ENCODE measurements around the gene CACNA1D. TPM values are rescaled to one million over a fixed set of nuclear protein-coding genes. Genes with fewer than 3 reads are reported as not detected.

Gene CACNA1D
- total RNA-seq, 1 experiment from 2014 or later, result 1.1 TPM

DNA sequence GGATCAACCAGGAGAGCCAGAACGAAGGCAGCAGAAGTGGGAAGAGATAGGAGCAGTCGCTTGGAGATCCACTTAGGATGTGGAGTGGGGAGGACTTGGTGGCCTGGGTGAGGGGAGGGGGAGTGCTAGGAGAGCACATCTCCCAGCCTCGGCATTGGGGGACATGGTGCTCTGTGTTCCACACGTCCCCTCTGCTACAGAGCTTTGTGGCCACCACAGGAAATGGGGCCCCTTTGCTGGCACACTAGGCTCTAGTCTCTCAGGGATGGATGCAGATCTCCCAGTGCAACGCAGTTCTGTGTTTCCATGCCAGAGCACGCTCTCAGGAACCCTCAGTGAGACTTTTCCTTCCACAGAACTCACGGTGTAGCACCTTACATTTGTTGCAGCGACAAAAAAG, 283.1 kb downstream of the CACNA1D start:
- no peaks in the 10 kb centered on the region for H3K36me3 ChIP-seq (ENCODE audit: control insufficient read depth in 1 of 2, insufficient read depth in 2 of 2, low read length in 2 of 2)
- ChIA-PET CTCF (no interaction called here), RAD21 (ENCODE audit: low non-redundant PET in 1 of 2, low total read pairs in 2 of 2, uncharacterized antibody in 2 of 2, unreplicated experiment in 2 of 2) (no interaction called here), POLR2A (no interaction called here)
- no peaks in the 10 kb centered on the region for H3K79me2 ChIP-seq (ENCODE audit: insufficient read depth, low read length)
- no peaks in the 10 kb centered on the region for H3K4me1 ChIP-seq (ENCODE audit: control insufficient read depth in 1 of 2, insufficient read depth in 2 of 2, low read length in 2 of 2)
- H4K20me1 ChIP-seq (ENCODE audit: insufficient read depth), result no peaks in the 10 kb centered on the region
- no peak for ATAC-seq
- H3K4me2 ChIP-seq (ENCODE audit: low read length), result no peak overlapping the region
- no peak overlapping the region for H2AFZ ChIP-seq (ENCODE audit: low read depth, low read length, poor library complexity, severe bottlenecking)
- no peaks in the 10 kb centered on the region for H3K9me3 ChIP-seq (ENCODE audit: control insufficient read depth in 1 of 2, insufficient read depth in 1 of 2, low read depth in 1 of 2, low read length in 2 of 2)
- BruUV-seq (replicated peaks), result no TSS peak
- no peak for TF ChIP-seq SRF (IDR thresholded peaks at IDR 0.05; ENCODE audit: low read depth)
- no peak for TF ChIP-seq EZH2 (IDR thresholded peaks at IDR 0.05)
- TF ChIP-seq, protein P1, sequence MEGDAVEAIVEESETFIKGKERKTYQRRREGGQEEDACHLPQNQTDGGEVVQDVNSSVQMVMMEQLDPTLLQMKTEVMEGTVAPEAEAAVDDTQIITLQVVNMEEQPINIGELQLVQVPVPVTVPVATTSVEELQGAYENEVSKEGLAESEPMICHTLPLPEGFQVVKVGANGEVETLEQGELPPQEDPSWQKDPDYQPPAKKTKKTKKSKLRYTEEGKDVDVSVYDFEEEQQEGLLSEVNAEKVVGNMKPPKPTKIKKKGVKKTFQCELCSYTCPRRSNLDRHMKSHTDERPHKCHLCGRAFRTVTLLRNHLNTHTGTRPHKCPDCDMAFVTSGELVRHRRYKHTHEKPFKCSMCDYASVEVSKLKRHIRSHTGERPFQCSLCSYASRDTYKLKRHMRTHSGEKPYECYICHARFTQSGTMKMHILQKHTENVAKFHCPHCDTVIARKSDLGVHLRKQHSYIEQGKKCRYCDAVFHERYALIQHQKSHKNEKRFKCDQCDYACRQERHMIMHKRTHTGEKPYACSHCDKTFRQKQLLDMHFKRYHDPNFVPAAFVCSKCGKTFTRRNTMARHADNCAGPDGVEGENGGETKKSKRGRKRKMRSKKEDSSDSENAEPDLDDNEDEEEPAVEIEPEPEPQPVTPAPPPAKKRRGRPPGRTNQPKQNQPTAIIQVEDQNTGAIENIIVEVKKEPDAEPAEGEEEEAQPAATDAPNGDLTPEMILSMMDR (IDR thresholded peaks at IDR 0.05 in 2 of 3, conservative IDR thresholded peaks at IDR 0.05 in 1 of 3; ENCODE audit: borderline replicate concordance in 1 of 3, insufficient read depth in 1 of 3, low read depth in 2 of 3, low read length in 2 of 3), result no peak
- TF ChIP-seq CEBPB (IDR thresholded peaks at IDR 0.05; ENCODE audit: low read depth), result no peak
- TF ChIP-seq, protein P2, sequence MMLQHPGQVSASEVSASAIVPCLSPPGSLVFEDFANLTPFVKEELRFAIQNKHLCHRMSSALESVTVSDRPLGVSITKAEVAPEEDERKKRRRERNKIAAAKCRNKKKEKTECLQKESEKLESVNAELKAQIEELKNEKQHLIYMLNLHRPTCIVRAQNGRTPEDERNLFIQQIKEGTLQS (IDR thresholded peaks at IDR 0.05), result no peak
- TF ChIP-seq POLR2AphosphoS5 (IDR thresholded peaks at IDR 0.05; ENCODE audit: low read depth, low read length), result no peak
- TF ChIP-seq, protein P3, sequence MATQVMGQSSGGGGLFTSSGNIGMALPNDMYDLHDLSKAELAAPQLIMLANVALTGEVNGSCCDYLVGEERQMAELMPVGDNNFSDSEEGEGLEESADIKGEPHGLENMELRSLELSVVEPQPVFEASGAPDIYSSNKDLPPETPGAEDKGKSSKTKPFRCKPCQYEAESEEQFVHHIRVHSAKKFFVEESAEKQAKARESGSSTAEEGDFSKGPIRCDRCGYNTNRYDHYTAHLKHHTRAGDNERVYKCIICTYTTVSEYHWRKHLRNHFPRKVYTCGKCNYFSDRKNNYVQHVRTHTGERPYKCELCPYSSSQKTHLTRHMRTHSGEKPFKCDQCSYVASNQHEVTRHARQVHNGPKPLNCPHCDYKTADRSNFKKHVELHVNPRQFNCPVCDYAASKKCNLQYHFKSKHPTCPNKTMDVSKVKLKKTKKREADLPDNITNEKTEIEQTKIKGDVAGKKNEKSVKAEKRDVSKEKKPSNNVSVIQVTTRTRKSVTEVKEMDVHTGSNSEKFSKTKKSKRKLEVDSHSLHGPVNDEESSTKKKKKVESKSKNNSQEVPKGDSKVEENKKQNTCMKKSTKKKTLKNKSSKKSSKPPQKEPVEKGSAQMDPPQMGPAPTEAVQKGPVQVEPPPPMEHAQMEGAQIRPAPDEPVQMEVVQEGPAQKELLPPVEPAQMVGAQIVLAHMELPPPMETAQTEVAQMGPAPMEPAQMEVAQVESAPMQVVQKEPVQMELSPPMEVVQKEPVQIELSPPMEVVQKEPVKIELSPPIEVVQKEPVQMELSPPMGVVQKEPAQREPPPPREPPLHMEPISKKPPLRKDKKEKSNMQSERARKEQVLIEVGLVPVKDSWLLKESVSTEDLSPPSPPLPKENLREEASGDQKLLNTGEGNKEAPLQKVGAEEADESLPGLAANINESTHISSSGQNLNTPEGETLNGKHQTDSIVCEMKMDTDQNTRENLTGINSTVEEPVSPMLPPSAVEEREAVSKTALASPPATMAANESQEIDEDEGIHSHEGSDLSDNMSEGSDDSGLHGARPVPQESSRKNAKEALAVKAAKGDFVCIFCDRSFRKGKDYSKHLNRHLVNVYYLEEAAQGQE (IDR thresholded peaks at IDR 0.05; ENCODE audit: low read depth), result no peak
- TF ChIP-seq, protein P4, sequence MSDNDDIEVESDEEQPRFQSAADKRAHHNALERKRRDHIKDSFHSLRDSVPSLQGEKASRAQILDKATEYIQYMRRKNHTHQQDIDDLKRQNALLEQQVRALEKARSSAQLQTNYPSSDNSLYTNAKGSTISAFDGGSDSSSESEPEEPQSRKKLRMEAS (IDR thresholded peaks at IDR 0.05), result no peak
- TF ChIP-seq, protein P5, sequence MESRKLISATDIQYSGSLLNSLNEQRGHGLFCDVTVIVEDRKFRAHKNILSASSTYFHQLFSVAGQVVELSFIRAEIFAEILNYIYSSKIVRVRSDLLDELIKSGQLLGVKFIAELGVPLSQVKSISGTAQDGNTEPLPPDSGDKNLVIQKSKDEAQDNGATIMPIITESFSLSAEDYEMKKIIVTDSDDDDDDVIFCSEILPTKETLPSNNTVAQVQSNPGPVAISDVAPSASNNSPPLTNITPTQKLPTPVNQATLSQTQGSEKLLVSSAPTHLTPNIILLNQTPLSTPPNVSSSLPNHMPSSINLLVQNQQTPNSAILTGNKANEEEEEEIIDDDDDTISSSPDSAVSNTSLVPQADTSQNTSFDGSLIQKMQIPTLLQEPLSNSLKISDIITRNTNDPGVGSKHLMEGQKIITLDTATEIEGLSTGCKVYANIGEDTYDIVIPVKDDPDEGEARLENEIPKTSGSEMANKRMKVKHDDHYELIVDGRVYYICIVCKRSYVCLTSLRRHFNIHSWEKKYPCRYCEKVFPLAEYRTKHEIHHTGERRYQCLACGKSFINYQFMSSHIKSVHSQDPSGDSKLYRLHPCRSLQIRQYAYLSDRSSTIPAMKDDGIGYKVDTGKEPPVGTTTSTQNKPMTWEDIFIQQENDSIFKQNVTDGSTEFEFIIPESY (IDR thresholded peaks at IDR 0.05; ENCODE audit: extremely low read depth, insufficient replicate concordance, low read length), result no peak
- TF ChIP-seq TCF7L2 (IDR thresholded peaks at IDR 0.05; ENCODE audit: borderline replicate concordance, extremely low read depth, insufficient read depth, insufficient read length), result no peak
- TF ChIP-seq CBX3 (IDR thresholded peaks at IDR 0.05; ENCODE audit: low read depth), result no peak
- no peak for TF ChIP-seq FOSL1 (IDR thresholded peaks at IDR 0.05; ENCODE audit: low read depth)
- H3K9me2 ChIP-seq (ENCODE audit: insufficient read depth), result no peaks in the 10 kb centered on the region
- no peak overlapping the region for H3K9ac ChIP-seq (ENCODE audit: low read length)
- H3K27me3 ChIP-seq (ENCODE audit: insufficient read depth, low read length), result no peaks in the 10 kb centered on the region
- no peak overlapping the region for H3K4me3 ChIP-seq (replicated peaks in 1 of 2; ENCODE audit: low read depth in 1 of 2, low read length in 2 of 2)
- intact Hi-C loops (cut with micrococcal nuclease), result no loop called here
- H3K27ac ChIP-seq (ENCODE audit: low read depth, low read length), result no peak overlapping the region
- no peak for DNase-seq (ENCODE audit: low read depth, low spot score)

All from HCT116 (cell line).